Fibroblast of gingiva (primary cell): ENCODE measurements around the gene TOB1.
"Not testable (repeated sequence)": the region's sequence is repeated elsewhere in the genome, so short reads cannot be mapped to it uniquely, and the experiment has no call there.

ENCODE experiments used
- DNase-seq: peaks from one replicate; pipeline ENCODE4 v3.0.0-alpha.2; 2011; ENCODE audit warnings: low read depth

Gene TOB1

GRCh38 chr17:50898369-50899004 is 32.3 kb upstream of the TOB1 start:
- DNase-seq, result no peak

DNA sequence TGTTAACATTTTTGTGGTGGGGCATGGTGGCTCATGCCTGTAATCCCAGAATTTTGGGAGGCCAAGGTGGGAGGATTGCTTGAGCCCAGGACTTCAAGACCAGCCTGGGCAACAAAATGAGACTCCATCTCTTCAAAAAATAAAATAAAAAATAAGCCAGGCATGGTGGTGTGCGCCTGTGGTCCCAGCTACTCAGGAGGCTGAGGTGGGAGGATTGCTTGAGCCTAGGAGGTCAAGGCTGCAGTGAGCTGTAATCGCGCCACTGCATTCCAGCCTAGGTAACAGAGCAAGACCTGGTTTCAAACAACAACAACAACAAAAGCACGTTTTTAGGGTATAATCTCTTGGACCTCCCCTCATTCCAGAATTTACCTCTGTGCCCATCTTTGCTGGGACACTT is 28.4 kb upstream of the TOB1 start:
- not testable (repeated sequence) for DNase-seq

- no peak for DNase-seq
These were observed 27.2 kb upstream of the TOB1 start for GRCh38 chr17:50893183-50893993.

GRCh38 chr17:50892101-50892776 is 26.1 kb upstream of the TOB1 start:
- DNase-seq, result no peak

DNA sequence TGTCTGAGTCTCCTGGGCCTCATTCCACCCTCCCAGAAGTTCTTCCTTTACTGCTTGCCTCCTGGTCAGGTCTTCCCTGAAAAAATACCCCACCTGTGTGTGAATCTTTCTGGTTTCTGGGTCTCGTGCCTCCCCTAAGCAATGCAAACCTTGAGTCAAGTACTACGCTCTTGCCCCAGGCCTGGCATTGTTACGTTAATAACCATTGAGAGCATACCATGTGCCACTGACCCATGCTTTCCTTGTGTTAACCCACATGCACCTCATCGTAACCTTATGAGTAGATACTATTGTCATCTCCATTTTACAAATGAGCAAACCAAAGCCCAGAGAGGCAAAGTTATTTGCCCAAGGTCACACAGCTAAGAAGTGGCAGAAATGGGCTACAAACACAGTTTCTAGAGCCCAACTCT is 25.4 kb upstream of the TOB1 start:
- DNase-seq, result no peak

GRCh38 chr17:50890675-50891516 is 24.7 kb upstream of the TOB1 start:
- no peak for DNase-seq

DNA sequence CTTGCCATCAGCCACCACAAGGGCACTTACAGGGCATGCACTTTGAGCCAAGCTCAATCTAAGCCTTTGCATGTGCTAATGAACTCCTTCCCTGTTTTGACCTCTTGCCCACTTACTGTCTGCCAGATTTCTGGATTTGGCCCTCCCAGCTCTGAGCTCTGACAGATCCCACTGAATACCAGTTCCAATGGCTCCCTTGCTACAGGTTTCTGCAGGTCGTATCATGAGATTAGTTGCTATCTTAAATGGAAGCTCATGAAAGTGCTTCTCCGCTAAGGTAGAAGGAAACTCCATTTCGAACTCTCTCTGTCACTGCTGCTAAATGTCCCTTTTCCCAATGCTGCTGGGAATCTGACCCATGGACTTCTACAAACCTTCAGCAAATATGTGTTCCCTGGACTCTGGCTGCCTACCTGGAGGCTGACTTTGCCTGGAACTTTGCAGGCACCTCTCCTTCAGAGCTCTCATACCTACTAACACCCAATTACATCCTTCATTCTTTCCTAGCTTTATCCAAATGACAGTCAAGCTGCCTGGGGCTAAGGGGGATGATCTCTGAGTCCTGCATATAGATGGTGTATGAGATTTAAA is 23.5 kb upstream of the TOB1 start:
- no peak for DNase-seq

- DNase-seq, result no peak
These were observed 21.6 kb upstream of the TOB1 start for GRCh38 chr17:50887705-50888245.

DNA sequence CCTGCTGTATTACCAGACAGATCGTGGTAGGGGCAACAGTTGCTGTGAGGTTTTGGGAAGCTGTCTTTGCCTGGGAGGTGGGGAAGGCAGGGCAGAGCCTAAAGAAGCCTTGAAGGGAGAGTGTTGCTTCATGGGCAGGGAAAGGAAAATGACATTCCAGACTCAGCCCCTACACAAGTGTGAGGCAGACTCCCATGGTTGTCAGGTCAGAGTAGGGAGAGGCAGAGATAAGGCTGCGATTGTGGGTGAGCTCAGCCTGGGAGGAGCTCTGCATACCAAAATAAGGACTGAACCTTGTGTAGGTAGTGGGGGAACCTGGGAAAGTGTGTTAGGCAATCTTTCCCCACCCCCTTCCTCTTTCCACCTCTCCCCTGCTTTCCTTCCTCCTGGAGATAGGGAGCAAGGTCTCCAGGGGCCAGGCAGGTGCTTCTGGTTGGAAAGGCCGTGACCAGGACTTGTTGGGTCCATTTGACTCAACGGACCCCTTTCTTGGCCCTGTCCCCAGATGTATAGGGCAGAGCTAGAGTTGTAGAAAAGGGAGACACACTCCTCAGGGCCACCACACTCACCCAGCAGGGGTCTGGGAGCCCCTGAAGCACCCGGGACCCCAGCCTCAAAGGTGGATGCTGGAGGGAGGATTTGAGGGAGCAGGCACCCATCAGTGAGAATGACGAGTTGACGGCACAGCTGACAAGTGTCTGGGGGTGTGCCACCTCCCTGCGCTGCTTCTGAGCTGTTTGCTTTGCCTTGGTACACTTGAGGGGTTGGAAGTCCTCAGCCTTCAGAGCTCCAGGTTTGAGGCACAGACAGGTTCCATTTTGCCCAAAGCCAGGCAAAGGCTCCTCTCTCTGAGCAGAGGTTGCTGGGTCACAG is 18.5 kb upstream of the TOB1 start:
- no peak for DNase-seq

- DNase-seq, result no peak
These were observed 17.8 kb upstream of the TOB1 start for GRCh38 chr17:50883850-50884438.

GRCh38 chr17:50882851-50883250 is 16.7 kb upstream of the TOB1 start:
- no peak for DNase-seq

GRCh38 chr17:50881182-50881581 is 15.0 kb upstream of the TOB1 start:
- DNase-seq, result no peak

- DNase-seq, result no peak
These were observed 12.9 kb upstream of the TOB1 start for GRCh38 chr17:50879086-50879485.

DNA sequence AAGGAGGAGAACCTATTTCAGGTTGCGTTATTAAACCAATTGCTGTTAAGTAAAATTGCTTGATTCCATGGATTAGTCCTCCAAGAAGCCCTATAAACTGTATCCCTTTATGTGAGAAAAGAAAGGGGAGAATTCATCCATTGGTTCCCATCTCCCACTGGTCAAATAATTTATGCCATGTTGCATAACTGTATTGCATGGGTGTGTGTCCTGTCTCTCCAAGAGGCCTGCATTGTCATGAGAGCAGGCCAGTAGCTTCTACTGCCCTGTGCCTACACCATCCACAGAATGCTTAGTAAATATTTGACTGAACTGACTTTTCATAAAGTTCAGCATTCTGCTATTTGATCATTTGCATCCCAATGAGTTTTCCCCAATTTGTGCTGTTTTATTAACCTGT is 11.7 kb upstream of the TOB1 start:
- DNase-seq, result no peak

GRCh38 chr17:50877042-50877441 is 10.9 kb upstream of the TOB1 start:
- DNase-seq, result not testable (repeated sequence)

GRCh38 chr17:50875074-50875473 is 8.9 kb upstream of the TOB1 start:
- no peak for DNase-seq

GRCh38 chr17:50872710-50873424 is 6.7 kb upstream of the TOB1 start:
- DNase-seq, result peak; percentile 77

GRCh38 chr17:50871898-50872297 is 5.7 kb upstream of the TOB1 start:
- no peak for DNase-seq

GRCh38 chr17:50871364-50871763 is 5.2 kb upstream of the TOB1 start:
- DNase-seq, result no peak
